Activated CD4-positive, alpha-beta T cell treated with anti-CD3 and anti-CD28 coated beads, Interleukin-2, amount 50 U/mL, for 24 hours (primary cell): ENCODE results near the gene ALPK1.
"Not testable (repeated sequence)": the region's sequence is repeated elsewhere in the genome, so short reads cannot be mapped to it uniquely, and the experiment has no call there.

Experiments
- DNase-seq, 2 donors: peaks; one replicate each; pipeline ENCODE4 v3.0.0-alpha.2; 2020; ENCODE audit warnings: low read depth in 1 of 2, low spot score in 1 of 2

Gene ALPK1

GRCh38 chr4:112448306-112449132 lies 151.3 kb downstream of the ALPK1 start:
- DNase-seq: no peak

- DNase-seq: no peak
These were observed 152.5 kb downstream of the ALPK1 start for GRCh38 chr4:112449708-112450107.

- DNase-seq: no peak
These were observed 153.9 kb downstream of the ALPK1 start for GRCh38 chr4:112451104-112451503.

GRCh38 chr4:112451831-112452230 lies 154.7 kb downstream of the ALPK1 start:
- DNase-seq: no peak

GRCh38 chr4:112453321-112453720 lies 156.2 kb downstream of the ALPK1 start:
- DNase-seq: no peak

GRCh38 chr4:112472318-112472717 lies 175.1 kb downstream of the ALPK1 start:
- no peak for DNase-seq

GRCh38 chr4:112473985-112474384 lies 176.8 kb downstream of the ALPK1 start:
- DNase-seq: no peak

GRCh38 chr4:112485930-112486329 lies 188.8 kb downstream of the ALPK1 start:
- DNase-seq: no peak

GRCh38 chr4:112490808-112491207 lies 193.6 kb downstream of the ALPK1 start:
- not testable (repeated sequence) for DNase-seq
